ENCODE measurements around the gene C19orf85.

GRCh38 chr19:55478364-55478763 is 13.8 kb upstream of the C19orf85 start:
- TF ChIP-seq ZNF26 (tag by site-specific recombination; IDR thresholded peaks at IDR 0.05): no peak
- no peak for TF ChIP-seq CTCF (tag by site-specific recombination; IDR thresholded peaks at IDR 0.05)
- no peak for TF ChIP-seq YY1 (tag by site-specific recombination; IDR thresholded peaks at IDR 0.05)
- TF ChIP-seq ZNF248 (tag by site-specific recombination; IDR thresholded peaks at IDR 0.05): no peak
- no peak for TF ChIP-seq ZNF146 (tag by site-specific recombination; IDR thresholded peaks at IDR 0.05)
- TF ChIP-seq ZNF704 (tag by site-specific recombination; IDR thresholded peaks at IDR 0.05): no peak
- no peak for TF ChIP-seq ZNF561 (tag by site-specific recombination; IDR thresholded peaks at IDR 0.05; ENCODE audit: borderline replicate concordance)
- TF ChIP-seq BCL11A (tag by site-specific recombination; IDR thresholded peaks at IDR 0.05; ENCODE audit: low read depth): no peak
- no peak for TF ChIP-seq KLF1 (tag by site-specific recombination; IDR thresholded peaks at IDR 0.05)
- no peak for TF ChIP-seq ZSCAN30 (tag by site-specific recombination; IDR thresholded peaks at IDR 0.05)
